GM23338 (cell line): Measurements from ENCODE around the gene CAMK2N2. TPM values are rescaled to one million over a fixed set of nuclear protein-coding genes. Genes with fewer than 3 reads are reported as not detected.

Source experiments
- ATAC-seq: fragments of 200-7000 bp; cut with Tn5 transposase; 3 replicates; pipeline ENCODE4 v1.9.1; 2020
- DNase-seq: peaks from one replicate; pipeline ENCODE4 v3.0.0-alpha.2; 2015; ENCODE audit warnings: low spot score
- H2AFZ ChIP-seq: fragments of 200-600 bp; sonication (generic); 2 replicates; pipeline ENCODE4 v1.8.0; 2016; ENCODE audit warnings: antibody characterized with exemption, mild to moderate bottlenecking, moderate library complexity
- H3F3A ChIP-seq: fragments of 200-600 bp; sonication (generic); replicated peaks from 2 replicates; pipeline ENCODE4 v1.8.0; 2017; ENCODE audit warnings: antibody characterized with exemption, mixed run types, low read depth
- H3K27ac ChIP-seq: fragments of 200-600 bp; sonication (generic); 2 replicates; pipeline ENCODE4 v1.6.1; 2016; ENCODE audit warnings: low read depth
- H3K27me3 ChIP-seq: fragments of 200-600 bp; sonication (generic); 2 replicates; pipeline ENCODE4 v1.8.0; 2016; ENCODE audit warnings: mild to moderate bottlenecking, mixed run types, moderate library complexity; ENCODE audit not compliant: insufficient read depth
- H3K36me3 ChIP-seq: fragments of 200-600 bp; sonication (generic); 2 replicates; pipeline ENCODE4 v1.8.0; 2016; ENCODE audit warnings: mild to moderate bottlenecking; ENCODE audit not compliant: insufficient read depth
- H3K4me1 ChIP-seq: fragments of 200-600 bp; sonication (generic); 2 replicates; pipeline ENCODE4 v1.8.0; 2016; ENCODE audit warnings: mild to moderate bottlenecking, moderate library complexity; ENCODE audit not compliant: insufficient read depth
- H3K4me2 ChIP-seq: fragments of 200-600 bp; sonication (generic); 2 replicates; pipeline ENCODE4 v1.7.1; 2017; ENCODE audit warnings: mixed run types
- H3K4me3 ChIP-seq: fragments of 200-600 bp; sonication (generic); 2 replicates; pipeline ENCODE4 v1.6.1; 2016; ENCODE audit warnings: mixed run types
- H3K79me2 ChIP-seq: fragments of 200-600 bp; sonication (generic); replicated peaks from 2 replicates; pipeline ENCODE4 v1.8.0; 2017; ENCODE audit warnings: mild to moderate bottlenecking; ENCODE audit not compliant: insufficient read depth
- H3K9me2 ChIP-seq: fragments of 200-600 bp; sonication (generic); 2 replicates; pipeline ENCODE4 v1.8.0; 2017; ENCODE audit not compliant: insufficient read depth
- H4K20me1 ChIP-seq: fragments of 200-600 bp; sonication (generic); replicated peaks from 2 replicates; pipeline ENCODE4 v1.8.0; 2017; ENCODE audit warnings: mild to moderate bottlenecking; ENCODE audit not compliant: insufficient read depth
- H3K27ac Mint-ChIP-seq: 2 replicates; pipeline ENCODE4 v1.8.0; 2020; ENCODE audit warnings: inconsistent platforms, mild to moderate bottlenecking, moderate library complexity, mixed read lengths
- H3K27me3 Mint-ChIP-seq: 3 replicates; pipeline ENCODE4 v1.8.0; 2022; ENCODE audit warnings: low read depth, mild to moderate bottlenecking, moderate library complexity, mixed read lengths, inconsistent platforms; ENCODE audit not compliant: insufficient read depth, poor library complexity
- H3K36me3 Mint-ChIP-seq: 3 replicates; pipeline ENCODE4 v1.8.0; 2021; ENCODE audit warnings: low read depth, mild to moderate bottlenecking, inconsistent platforms, moderate library complexity, mixed read lengths
- H3K4me1 Mint-ChIP-seq: 3 replicates; pipeline ENCODE4 v1.8.0; 2020; ENCODE audit warnings: mild to moderate bottlenecking, inconsistent platforms, mixed read lengths
- H3K4me3 Mint-ChIP-seq: 3 replicates; pipeline ENCODE4 v1.8.0; 2021; ENCODE audit warnings: moderate library complexity, mild to moderate bottlenecking, inconsistent platforms, mixed read lengths
- H3K9me3 Mint-ChIP-seq: 3 replicates; pipeline ENCODE4 v1.8.0; 2020; ENCODE audit warnings: moderate library complexity, mild to moderate bottlenecking, inconsistent platforms, mixed read lengths
- CREB1 ChIP-seq: fragments of 250-450 bp; sonication (Bioruptor Pico); IDR thresholded peaks from 2 replicates; pipeline ENCODE4 v1.5.0; 2020; ENCODE audit warnings: low read depth, mild to moderate bottlenecking, moderate library complexity
- CTCF ChIP-seq, 2 experiments: fragments of 200-600 bp in 1 of 2; sonication (generic) in 1 of 2; conservative IDR thresholded peaks; 2 replicates each; pipeline versions ENCODE4 v1.5.1 to v1.6.1; 2016 to 2017; ENCODE audit warnings: antibody characterized with exemption in 2 of 2, low read depth in 2 of 2, mild to moderate bottlenecking in 2 of 2, moderate library complexity in 1 of 2
- ETS1 ChIP-seq: IDR thresholded peaks from 2 replicates; pipeline ENCODE4 v1.6.1; 2016; ENCODE audit warnings: antibody characterized with exemption
- EZH2 ChIP-seq: fragments of 200-600 bp; sonication (generic); IDR thresholded peaks from one replicate; pipeline ENCODE4 v1.8.0; 2017; ENCODE audit warnings: antibody characterized with exemption, mild to moderate bottlenecking, low read depth; ENCODE audit not compliant: unreplicated experiment
- POLR2AphosphoS5 ChIP-seq: IDR thresholded peaks from 2 replicates; pipeline ENCODE4 v1.6.1; 2016; ENCODE audit warnings: antibody characterized with exemption, low read depth
- REST ChIP-seq: IDR thresholded peaks from one replicate; pipeline ENCODE4 v1.6.1; 2018; ENCODE audit warnings: antibody characterized with exemption; ENCODE audit not compliant: unreplicated experiment
- ZNF462 ChIP-seq: fragments of 250-450 bp; sonication (Bioruptor Pico); IDR thresholded peaks from 2 replicates; pipeline ENCODE4 v1.5.0; 2020; ENCODE audit warnings: mild to moderate bottlenecking, moderate library complexity
- polyA plus RNA-seq: library from polyadenylated mRNA; unstranded; fragments of >200 nt; fragmentation: Nextera tagmentation; extraction: Ambion mirVana; gene quantifications from 2 replicates; pipeline ENCODE4 v1.2.1, GENCODE V29; 2016
- total RNA-seq: library from RNA; depleted of rRNA; stranded (reverse); fragments of >200 nt; shearing (Covaris generic); gene quantifications from 2 replicates; pipeline ENCODE4 v1.2.3, GENCODE V29; 2014

CAMK2N2 gene
- total and polyA plus RNA-seq, 2 experiments from 2014 or later, result 0.32 to 1.3 TPM

- TF ChIP-seq ZNF462 (CRISPR knock-in tag), result no peak
Measured at GRCh38 chr3:184250167-184250828, 11.1 kb downstream of the CAMK2N2 start (continued).

GRCh38 chr3:184249412-184250166 lies 11.8 kb downstream of the CAMK2N2 start, which contains the start of gene EEF1AKMT4:
Gene EEF1AKMT4, plus strand, starts transcription at chr3:184249672. Its CDS starts 23 bp downstream, at chr3:184249695.
- ATAC-seq (peak; percentile 94), DNase-seq (peak; percentile 99)
- TF ChIP-seq POLR2AphosphoS5 (peak; percentile 69; the same call in 1 of the 2 replicates), CTCF (conservative IDR thresholded peaks at IDR 0.05; ENCODE audit: low read depth in 2 of 2) (peak; percentile 38 to 58), EZH2 (peak; percentile 36), ETS1 (peak; percentile 73), CREB1 (peak; percentile 59; the same call in 1 of the 2 replicates), REST (no peak)
- Histone ChIP-seq H3K36me3 (0 out of 2 replicates have a peak, but pooled peaks cover 3% of the 10 kb centered on the region), H3K4me1 (peaks cover 3% of the 10 kb centered on the region; the same call in 1 of the 2 replicates), H3K4me2 (peak within 1 kb of the TSS; percentile 98), H3K27me3 (no peaks in the 10 kb centered on the region), H3K4me3 (peak within 1 kb of the TSS; percentile 93), H3K9me2 (no peaks in the 10 kb centered on the region), H2AFZ (peak within 1 kb of the TSS; percentile 100), H3K79me2 (peaks cover 30% of the 10 kb centered on the region), H4K20me1 (peaks cover 20% of the 10 kb centered on the region), H3F3A (peaks cover 5% of the 10 kb centered on the region; the same call in 1 of the 2 replicates), H3K27ac (peak within 1 kb of the TSS; percentile 99)
- peaks cover 22% of the 10 kb centered on the region for H3K27me3 Mint-ChIP-seq
- peaks cover 15% of the 10 kb centered on the region for H3K36me3 Mint-ChIP-seq
- H3K9me3 Mint-ChIP-seq, result no peaks in the 10 kb centered on the region; the same call in 2 of the 3 replicates
- peak within 1 kb of the TSS; percentile 99 for H3K27ac Mint-ChIP-seq
- H3K4me1 Mint-ChIP-seq, result peaks cover 3% of the 10 kb centered on the region; the same call in 1 of the 3 replicates
- H3K4me3 Mint-ChIP-seq, result peak within 1 kb of the TSS; percentile 90
